SW480 (cell line): Measurements from ENCODE around the gene RTRAF.
A peak's percentile ranks its signal among the peaks of the same experiment; 100 is the strongest.

Source experiments
- DNase-seq: peaks from one replicate; pipeline ENCODE4 v3.0.0-alpha.2; 2016; ENCODE audit warnings: low spot score

The RTRAF gene

GRCh38 chr14:51989293-51990234 lies at the start of gene RTRAF:
Gene RTRAF (plus strand): TSS chr14:51989546. CDS start chr14:51989640, 94 bp downstream.
- peak; percentile 91 for DNase-seq

GRCh38 chr14:51939755-51940301 lies 49.5 kb upstream of the RTRAF start:
- no peak for DNase-seq

GRCh38 chr14:51942971-51943370 lies 46.4 kb upstream of the RTRAF start:
- DNase-seq, result no peak

- DNase-seq, result no peak
These were observed 39.3 kb upstream of the RTRAF start for GRCh38 chr14:51950007-51950406.

- DNase-seq, result no peak
These were observed 37.7 kb upstream of the RTRAF start for GRCh38 chr14:51951656-51952055.

- no peak for DNase-seq
These were observed 35.3 kb upstream of the RTRAF start for GRCh38 chr14:51954031-51954430.

- DNase-seq, result no peak
These were observed 34.7 kb upstream of the RTRAF start for GRCh38 chr14:51954657-51955056.

- no peak for DNase-seq
These were observed 31.4 kb upstream of the RTRAF start for GRCh38 chr14:51957950-51958349.

- no peak for DNase-seq
These were observed 29.4 kb upstream of the RTRAF start for GRCh38 chr14:51959928-51960327.

GRCh38 chr14:51960866-51961265 lies 28.5 kb upstream of the RTRAF start:
- DNase-seq, result no peak

GRCh38 chr14:51962711-51963110 lies 26.6 kb upstream of the RTRAF start:
- DNase-seq, result no peak

- no peak for DNase-seq
These were observed 26.1 kb upstream of the RTRAF start for GRCh38 chr14:51963286-51963685.

- DNase-seq, result no peak
These were observed 21.8 kb upstream of the RTRAF start for GRCh38 chr14:51967521-51967920.

- DNase-seq, result no peak
These were observed 19.4 kb upstream of the RTRAF start for GRCh38 chr14:51969852-51970540.

- no peak for DNase-seq
These were observed 16.8 kb upstream of the RTRAF start for GRCh38 chr14:51972566-51972965.

GRCh38 chr14:51977075-51977474 lies 12.3 kb upstream of the RTRAF start:
- no peak for DNase-seq

- no peak for DNase-seq
These were observed 10.7 kb upstream of the RTRAF start for GRCh38 chr14:51978681-51979085.

- peak; percentile 42 for DNase-seq
These were observed 10.1 kb upstream of the RTRAF start for GRCh38 chr14:51979088-51979709.

- no peak for DNase-seq
These were observed 8.0 kb upstream of the RTRAF start for GRCh38 chr14:51981218-51981854.

GRCh38 chr14:51988221-51988620 lies 1.1 kb upstream of the RTRAF start:
- no peak for DNase-seq

GRCh38 chr14:51990488-51990887 lies 1.1 kb downstream of the RTRAF start:
- no peak for DNase-seq
